ENCODE measurements around the gene NR1I2. TPM values are rescaled to one million over a fixed set of nuclear protein-coding genes. Genes with fewer than 3 reads are reported as not detected.

Gene NR1I2
- total RNA-seq, 4 donors from 2014 or later: 78.0 to 271 (median 158) TPM

GRCh38 chr3:119815716-119816115 is 33.8 kb downstream of the NR1I2 start:
- Histone ChIP-seq H3K4me3 (no peak overlapping the region), H3K27me3 (no peaks in the 10 kb centered on the region), H3K36me3 (no peaks in the 10 kb centered on the region), H3K9me3 (no peaks in the 10 kb centered on the region), H3K27ac (no peak overlapping the region), H3K4me1 (no peaks in the 10 kb centered on the region)
- intact Hi-C loops (cut with DNase I; ENCODE audit: low total_unique reads) (no loop called here), in situ Hi-C loops (cut with MboI; ENCODE audit: low pct_ligation_motif_present in 1 of 4, low pct_unique_long_range_greater_than_20kb in 1 of 4, low sequenced_read_pairs in 3 of 4) (no loop called here)
- TF ChIP-seq EP300 (IDR thresholded peaks at IDR 0.05; ENCODE audit: low read depth): no peak
- no peak for TF ChIP-seq POLR2AphosphoS5 (IDR thresholded peaks at IDR 0.05)
- no peak for TF ChIP-seq POLR2A (IDR thresholded peaks at IDR 0.05)
- TF ChIP-seq CTCF (IDR thresholded peaks at IDR 0.05): no peak
- DNase-seq: no peak
- WGBS, 2 donors (ENCODE audit: low coverage in 1 of 2): 88% methylated on average over 8 of the region's 8 CpGs; no CpG with 5 or more reads in 1 of the 2 donors

GRCh38 chr3:119817071-119817470 is 35.2 kb downstream of the NR1I2 start:
- intact Hi-C loops (cut with DNase I; ENCODE audit: low total_unique reads): no loop called here
- 96% methylated on average over 12 of the region's 12 CpGs; no CpG with 5 or more reads in 1 of the 2 donors for WGBS, 2 donors (ENCODE audit: low coverage in 1 of 2)
- in situ Hi-C loops (cut with MboI; ENCODE audit: low pct_ligation_motif_present in 1 of 4, low pct_unique_long_range_greater_than_20kb in 1 of 4, low sequenced_read_pairs in 3 of 4): no loop called here

DNA sequence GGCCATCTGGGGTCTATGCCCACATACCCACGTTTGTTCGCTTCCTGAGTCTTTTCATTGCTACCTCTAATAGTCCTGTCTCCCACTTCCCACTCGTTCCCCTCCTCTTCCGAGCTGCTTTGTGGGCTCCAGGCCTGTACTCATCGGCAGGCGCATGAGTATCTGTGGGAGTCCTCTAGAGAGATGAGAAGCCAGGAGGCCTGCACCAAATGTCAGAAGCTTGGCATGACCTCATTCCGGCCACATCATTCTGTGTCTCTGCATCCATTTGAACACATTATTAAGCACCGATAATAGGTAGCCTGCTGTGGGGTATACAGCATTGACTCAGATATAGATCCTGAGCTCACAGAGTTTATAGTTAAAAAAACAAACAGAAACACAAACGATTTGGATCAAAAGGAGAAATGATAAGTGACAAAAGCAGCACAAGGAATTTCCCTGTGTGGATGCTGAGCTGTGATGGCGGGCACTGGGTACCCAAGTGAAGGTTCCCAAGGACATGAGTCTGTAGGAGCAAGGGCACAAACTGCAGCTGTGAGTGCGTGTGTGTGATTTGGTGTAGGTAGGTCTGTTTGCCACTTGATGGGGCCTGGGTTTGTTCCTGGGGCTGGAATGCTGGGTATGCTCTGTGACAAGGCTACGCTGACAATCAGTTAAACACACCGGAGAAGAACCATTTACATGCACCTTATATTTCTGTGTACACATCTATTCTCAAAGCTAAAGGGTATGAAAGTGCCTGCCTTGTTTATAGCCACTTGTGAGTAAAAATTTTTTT is 35.9 kb downstream of the NR1I2 start:
- Histone ChIP-seq H3K27me3 (no peaks in the 10 kb centered on the region), H3K36me3 (no peaks in the 10 kb centered on the region), H3K27ac (no peak overlapping the region), H3K9me3 (no peaks in the 10 kb centered on the region), H3K4me1 (no peaks in the 10 kb centered on the region), H3K4me3 (no peak overlapping the region)
- no peak for DNase-seq
- 69 to 71% methylated on average over 4 to 13 of the region's 13 CpGs for WGBS, 2 donors (ENCODE audit: low coverage in 1 of 2)
- intact Hi-C loops (cut with DNase I; ENCODE audit: low total_unique reads): no loop called here
- no peak for TF ChIP-seq CTCF (IDR thresholded peaks at IDR 0.05)
- TF ChIP-seq POLR2A (IDR thresholded peaks at IDR 0.05): no peak
- in situ Hi-C loops (cut with MboI; ENCODE audit: low pct_ligation_motif_present in 1 of 4, low pct_unique_long_range_greater_than_20kb in 1 of 4, low sequenced_read_pairs in 3 of 4): no loop called here

More at GRCh38 chr3:119817071-119817470, 35.2 kb downstream of the NR1I2 start:
- Histone ChIP-seq H3K36me3 (no peaks in the 10 kb centered on the region), H3K4me1 (no peaks in the 10 kb centered on the region), H3K27ac (no peak overlapping the region), H3K9me3 (no peaks in the 10 kb centered on the region), H3K27me3 (no peaks in the 10 kb centered on the region), H3K4me3 (no peak overlapping the region)
- TF ChIP-seq CTCF (IDR thresholded peaks at IDR 0.05): no peak
- no peak for TF ChIP-seq EP300 (IDR thresholded peaks at IDR 0.05; ENCODE audit: low read depth)
- TF ChIP-seq POLR2A (IDR thresholded peaks at IDR 0.05): no peak
- DNase-seq: no peak

DNA sequence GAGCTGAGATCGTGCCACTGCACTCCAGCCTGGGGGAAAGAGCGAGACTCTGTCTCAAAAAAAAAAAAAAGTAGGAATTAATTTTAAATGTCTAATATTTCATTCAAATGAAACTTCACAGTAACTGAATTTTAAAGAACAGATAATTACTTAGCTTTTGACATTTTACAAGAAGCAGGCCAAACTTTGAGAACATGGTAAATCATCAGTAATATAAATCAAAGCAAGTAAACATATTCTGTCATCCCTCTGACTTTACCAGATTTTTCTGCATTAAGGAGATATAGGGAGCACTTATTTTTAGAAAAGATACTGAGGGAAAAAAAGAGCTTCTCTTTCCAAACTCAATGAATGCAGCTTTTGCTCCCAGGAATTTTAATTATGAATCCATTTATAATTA is 37.0 kb downstream of the NR1I2 start:
- in situ Hi-C loops (cut with MboI; ENCODE audit: low pct_ligation_motif_present in 1 of 4, low pct_unique_long_range_greater_than_20kb in 1 of 4, low sequenced_read_pairs in 3 of 4) (no loop called here), intact Hi-C loops (cut with DNase I; ENCODE audit: low total_unique reads) (no loop called here)
- no peak for DNase-seq
- H3K27me3 ChIP-seq: no peaks in the 10 kb centered on the region
- H3K27ac ChIP-seq: no peak overlapping the region
- no peak overlapping the region for H3K4me3 ChIP-seq
- no peaks in the 10 kb centered on the region for H3K4me1 ChIP-seq
- 83 to 85% methylated on average over 2 of the region's 2 CpGs for WGBS, 2 donors (ENCODE audit: low coverage in 1 of 2)
- no peak for TF ChIP-seq CTCF (IDR thresholded peaks at IDR 0.05)
- H3K9me3 ChIP-seq: no peaks in the 10 kb centered on the region
- no peaks in the 10 kb centered on the region for H3K36me3 ChIP-seq
